ENCODE results near the gene CLDN19.
A peak's percentile ranks its signal among the peaks of the same experiment; 100 is the strongest.

Gene CLDN19

GRCh38 chr1:42779725-42780124 lies 39.7 kb upstream of the CLDN19 start:
- Histone ChIP-seq H3K4me3 (ENCODE audit: low read length) (no peak overlapping the region), H4K20me1 (ENCODE audit: insufficient read depth, low read length) (no peaks in the 10 kb centered on the region), H3K36me3 (replicated peaks; ENCODE audit: low read depth, low read length) (peaks cover 19% of the 10 kb centered on the region), H3K9me3 (ENCODE audit: insufficient read depth, low read length) (no peaks in the 10 kb centered on the region), H3K27ac (ENCODE audit: low read length) (no peak overlapping the region), H3K4me2 (ENCODE audit: low read length) (no peak overlapping the region), H3K27me3 (ENCODE audit: low read depth, low read length) (no peaks in the 10 kb centered on the region), H3K9ac (ENCODE audit: low read length) (no peak overlapping the region), H3K4me1 (ENCODE audit: low read length) (no peaks in the 10 kb centered on the region), H2AFZ (ENCODE audit: low read depth, low read length) (no peak overlapping the region), H3K79me2 (ENCODE audit: low read length) (no peaks in the 10 kb centered on the region)
- TF ChIP-seq EZH2phosphoT487 (IDR thresholded peaks at IDR 0.05; ENCODE audit: low read depth) = no peak
- TF ChIP-seq CTCF (IDR thresholded peaks at IDR 0.05; ENCODE audit: low read depth, low read length) = no peak

GRCh38 chr1:42777852-42778251 lies 37.8 kb upstream of the CLDN19 start:
- Histone ChIP-seq H3K36me3 (replicated peaks; ENCODE audit: low read depth, low read length) (peaks cover 19% of the 10 kb centered on the region), H3K27me3 (ENCODE audit: low read depth, low read length) (no peaks in the 10 kb centered on the region)
- TF ChIP-seq CTCF (IDR thresholded peaks at IDR 0.05; ENCODE audit: low read depth, low read length) = peak; percentile 56
- TF ChIP-seq EZH2phosphoT487 (IDR thresholded peaks at IDR 0.05; ENCODE audit: low read depth) = no peak

GRCh38 chr1:42776502-42776901 lies 36.5 kb upstream of the CLDN19 start:
- Histone ChIP-seq H3K4me3 (ENCODE audit: low read length) (no peak overlapping the region), H3K4me2 (ENCODE audit: low read length) (no peak overlapping the region), H3K4me1 (ENCODE audit: low read length) (no peaks in the 10 kb centered on the region), H2AFZ (ENCODE audit: low read depth, low read length) (no peak overlapping the region), H3K9ac (ENCODE audit: low read length) (no peak overlapping the region), H3K79me2 (ENCODE audit: low read length) (no peaks in the 10 kb centered on the region), H4K20me1 (ENCODE audit: insufficient read depth, low read length) (no peaks in the 10 kb centered on the region), H3K27ac (ENCODE audit: low read length) (no peak overlapping the region), H3K9me3 (ENCODE audit: insufficient read depth, low read length) (no peaks in the 10 kb centered on the region), H3K36me3 (replicated peaks; ENCODE audit: low read depth, low read length) (peaks cover 19% of the 10 kb centered on the region), H3K27me3 (ENCODE audit: low read depth, low read length) (no peaks in the 10 kb centered on the region)
- no peak for TF ChIP-seq CTCF (IDR thresholded peaks at IDR 0.05; ENCODE audit: low read depth, low read length)
- no peak for TF ChIP-seq EZH2phosphoT487 (IDR thresholded peaks at IDR 0.05; ENCODE audit: low read depth)

More at GRCh38 chr1:42777852-42778251, 37.8 kb upstream of the CLDN19 start:
- Histone ChIP-seq H3K79me2 (ENCODE audit: low read length) (no peaks in the 10 kb centered on the region), H3K4me1 (ENCODE audit: low read length) (no peaks in the 10 kb centered on the region), H3K9me3 (ENCODE audit: insufficient read depth, low read length) (no peaks in the 10 kb centered on the region), H4K20me1 (ENCODE audit: insufficient read depth, low read length) (no peaks in the 10 kb centered on the region), H3K4me3 (ENCODE audit: low read length) (no peak overlapping the region), H2AFZ (ENCODE audit: low read depth, low read length) (no peak overlapping the region), H3K4me2 (ENCODE audit: low read length) (no peak overlapping the region), H3K27ac (ENCODE audit: low read length) (no peak overlapping the region), H3K9ac (ENCODE audit: low read length) (no peak overlapping the region)

- no peaks in the 10 kb centered on the region for H4K20me1 ChIP-seq (ENCODE audit: insufficient read depth, low read length)
- no peaks in the 10 kb centered on the region for H3K4me1 ChIP-seq (ENCODE audit: low read length)
- no peak overlapping the region for H3K4me3 ChIP-seq (ENCODE audit: low read length)
- H3K27ac ChIP-seq (ENCODE audit: low read length) = no peak overlapping the region
- TF ChIP-seq CTCF (IDR thresholded peaks at IDR 0.05; ENCODE audit: low read depth, low read length) = no peak
- TF ChIP-seq EZH2phosphoT487 (IDR thresholded peaks at IDR 0.05; ENCODE audit: low read depth) = no peak
- no peak overlapping the region for H3K9ac ChIP-seq (ENCODE audit: low read length)
- no peaks in the 10 kb centered on the region for H3K9me3 ChIP-seq (ENCODE audit: insufficient read depth, low read length)
- no peaks in the 10 kb centered on the region for H3K27me3 ChIP-seq (ENCODE audit: low read depth, low read length)
- H3K79me2 ChIP-seq (ENCODE audit: low read length) = no peaks in the 10 kb centered on the region
- H3K4me2 ChIP-seq (ENCODE audit: low read length) = no peak overlapping the region
- H3K36me3 ChIP-seq (replicated peaks; ENCODE audit: low read depth, low read length) = peaks cover 19% of the 10 kb centered on the region
- no peak overlapping the region for H2AFZ ChIP-seq (ENCODE audit: low read depth, low read length)
These were observed 35.0 kb upstream of the CLDN19 start for GRCh38 chr1:42774928-42775526.

Measured in OCI-LY3 (cell line).